ENCODE measurements around the gene DRAM2. TPM values are rescaled to one million over a fixed set of nuclear protein-coding genes. Genes with fewer than 3 reads are reported as not detected.

The DRAM2 gene
- total RNA-seq, 1 experiment from 2014 or later: 34.4 TPM

- Histone ChIP-seq H3K56ac (ENCODE audit: insufficient read length, low read depth, low read length) (no peak overlapping the region), H3K79me2 (ENCODE audit: insufficient read depth, low read length) (peaks cover 18% of the 10 kb centered on the region; the same call in 1 of the 2 replicates), H3K14ac (ENCODE audit: insufficient read depth, low read length) (no peak overlapping the region), H4K20me1 (ENCODE audit: control insufficient read depth, insufficient read depth, insufficient read length) (no peaks in the 10 kb centered on the region), H3K4ac (ENCODE audit: low read depth, low read length) (no peak overlapping the region), H2BK20ac (ENCODE audit: low read depth, low read length, poor library complexity, severe bottlenecking) (no peak overlapping the region), H3K23me2 (ENCODE audit: insufficient read length, low read depth, low read length, poor library complexity, severe bottlenecking) (peaks cover 5% of the 10 kb centered on the region), H3K23ac (ENCODE audit: insufficient read length, low read depth, low read length) (no peak overlapping the region), H3K79me1 (ENCODE audit: insufficient read depth, low read depth, low read length, poor library complexity, severe bottlenecking) (no peaks in the 10 kb centered on the region), H3K27ac (ENCODE audit: insufficient read length, low read depth, low read length) (no peak overlapping the region), H2BK5ac (ENCODE audit: insufficient read length, low read length) (no peak overlapping the region), H4K8ac (replicated peaks; ENCODE audit: insufficient read length, low read depth, low read length) (no peak overlapping the region), H4K5ac (ENCODE audit: insufficient read length, low read depth, low read length) (no peak overlapping the region), H2BK120ac (ENCODE audit: low read depth, low read length, poor library complexity, severe bottlenecking) (no peak overlapping the region), H3K4me2 (ENCODE audit: insufficient read depth, insufficient read length, low read length) (no peak overlapping the region), H3K27me3 (ENCODE audit: insufficient read depth, low read length) (no peaks in the 10 kb centered on the region), H2BK15ac (ENCODE audit: low read depth, low read length) (no peak overlapping the region), H3T11ph (ENCODE audit: low read length) (no peak overlapping the region), H3K18ac (ENCODE audit: insufficient read length, low read depth, low read length) (no peak overlapping the region), H3K9ac (ENCODE audit: extremely low read depth, insufficient read length, low read length) (no peak overlapping the region), H3K4me1 (ENCODE audit: insufficient read depth, low read length) (no peaks in the 10 kb centered on the region), H2BK12ac (ENCODE audit: insufficient read length, low read depth, low read length) (no peak overlapping the region), H2AFZ (ENCODE audit: low read length) (no peak overlapping the region), H4K91ac (ENCODE audit: insufficient read length, low read depth, low read length) (no peak overlapping the region), H3K9me3 (ENCODE audit: control insufficient read depth, low read depth, low read length) (no peaks in the 10 kb centered on the region), H2AK5ac (ENCODE audit: insufficient read length, low read length) (no peak overlapping the region)
- WGBS (ENCODE audit: extremely low coverage, insufficient read length, low lambda C conversion rate): no CpG with 5 or more reads among the region's 5 CpGs
- TF ChIP-seq CTCF (conservative IDR thresholded peaks at IDR 0.05): no peak
- DNase-seq: no peak
- no peak overlapping the region; a peak in 1 of 7 replicates for H3K27ac Mint-ChIP-seq
- H3K27me3 Mint-ChIP-seq (ENCODE audit: low read depth): peaks cover 1% of the 10 kb centered on the region; the same call in 1 of the 2 replicates
- H3K9me3 Mint-ChIP-seq: no peaks in the 10 kb centered on the region; a peak in 1 of 5 replicates
- H3K4me1 Mint-ChIP-seq: peaks cover 29 to 33% of the 10 kb centered on the region in 2 experiments
- peaks cover 0 to 2% (median under 1%) of the 10 kb centered on the region in 3 experiments; a peak in 5 of 7 replicates for H3K36me3 Mint-ChIP-seq (ENCODE audit: insufficient read depth in 1 of 3, low read depth in 3 of 3)
- H3K4me3 Mint-ChIP-seq: no peak overlapping the region
Observed at GRCh38 chr1:111142356-111142975, 2.6 kb upstream of the DRAM2 start.

All from H9 (cell line).